HG03558 (cell line): Measurements from ENCODE around the gene CTXN1.
"Not testable (repeated sequence)": the region's sequence is repeated elsewhere in the genome, so short reads cannot be mapped to it uniquely, and the experiment has no call there.

ENCODE experiments used
- ATAC-seq: cut with Tn5 transposase; IDR thresholded peaks from one replicate; pipeline ENCODE4 v1.9.1; 2021; ENCODE audit warnings: moderate number of reproducible peaks; ENCODE audit not compliant: unreplicated experiment; ENCODE audit errors: extremely low read depth

CTXN1 gene

GRCh38 chr19:7904074-7905020 is 21.6 kb downstream of the CTXN1 start:
- peak; percentile 1 for ATAC-seq

GRCh38 chr19:7903244-7904073 is 22.5 kb downstream of the CTXN1 start, which contains the start of gene MAP2K7:
TSS of gene MAP2K7 (plus strand) at chr19:7903877. CDS start at chr19:7903945, 68 bp downstream.
- peak; percentile 80 for ATAC-seq

- no peak for ATAC-seq
Measured at GRCh38 chr19:7902796-7903243, 23.1 kb downstream of the CTXN1 start.

GRCh38 chr19:7901337-7901736 is 24.6 kb downstream of the CTXN1 start:
- no peak for ATAC-seq

GRCh38 chr19:7900931-7901330 is 25.0 kb downstream of the CTXN1 start:
- ATAC-seq = no peak

GRCh38 chr19:7900401-7900870 is 25.5 kb downstream of the CTXN1 start:
- ATAC-seq = no peak

- no peak for ATAC-seq
Measured at GRCh38 chr19:7899751-7900378, 26.1 kb downstream of the CTXN1 start.

GRCh38 chr19:7898967-7899366 is 27.0 kb downstream of the CTXN1 start:
- ATAC-seq = no peak

- ATAC-seq = no peak
Measured at GRCh38 chr19:7897292-7897691, 28.6 kb downstream of the CTXN1 start.

GRCh38 chr19:7895565-7895964 is 30.4 kb downstream of the CTXN1 start:
- ATAC-seq = no peak

GRCh38 chr19:7894612-7895309 is 31.2 kb downstream of the CTXN1 start:
- no peak for ATAC-seq

- ATAC-seq = not testable (repeated sequence)
Measured at GRCh38 chr19:7893362-7894101, 32.4 kb downstream of the CTXN1 start.

GRCh38 chr19:7888826-7889217 is 37.1 kb downstream of the CTXN1 start:
- no peak for ATAC-seq

GRCh38 chr19:7888145-7888825 is 37.6 kb downstream of the CTXN1 start, which contains the start of gene LRRC8E:
TSS of gene LRRC8E (plus strand) at chr19:7888510. CDS start at chr19:7895604, 7,094 bp downstream.
- ATAC-seq = no peak

- no peak for ATAC-seq
Measured at GRCh38 chr19:7887408-7888144, 38.4 kb downstream of the CTXN1 start.

- ATAC-seq = no peak
Measured at GRCh38 chr19:7885818-7886217, 40.1 kb downstream of the CTXN1 start.

- no peak for ATAC-seq
Measured at GRCh38 chr19:7883796-7884570, 42.0 kb downstream of the CTXN1 start.
